ENCODE data around the gene SNRPA1.
"Not testable (repeated sequence)": the region's sequence is repeated elsewhere in the genome, so short reads cannot be mapped to it uniquely, and the experiment has no call there.

SNRPA1 gene

DNA sequence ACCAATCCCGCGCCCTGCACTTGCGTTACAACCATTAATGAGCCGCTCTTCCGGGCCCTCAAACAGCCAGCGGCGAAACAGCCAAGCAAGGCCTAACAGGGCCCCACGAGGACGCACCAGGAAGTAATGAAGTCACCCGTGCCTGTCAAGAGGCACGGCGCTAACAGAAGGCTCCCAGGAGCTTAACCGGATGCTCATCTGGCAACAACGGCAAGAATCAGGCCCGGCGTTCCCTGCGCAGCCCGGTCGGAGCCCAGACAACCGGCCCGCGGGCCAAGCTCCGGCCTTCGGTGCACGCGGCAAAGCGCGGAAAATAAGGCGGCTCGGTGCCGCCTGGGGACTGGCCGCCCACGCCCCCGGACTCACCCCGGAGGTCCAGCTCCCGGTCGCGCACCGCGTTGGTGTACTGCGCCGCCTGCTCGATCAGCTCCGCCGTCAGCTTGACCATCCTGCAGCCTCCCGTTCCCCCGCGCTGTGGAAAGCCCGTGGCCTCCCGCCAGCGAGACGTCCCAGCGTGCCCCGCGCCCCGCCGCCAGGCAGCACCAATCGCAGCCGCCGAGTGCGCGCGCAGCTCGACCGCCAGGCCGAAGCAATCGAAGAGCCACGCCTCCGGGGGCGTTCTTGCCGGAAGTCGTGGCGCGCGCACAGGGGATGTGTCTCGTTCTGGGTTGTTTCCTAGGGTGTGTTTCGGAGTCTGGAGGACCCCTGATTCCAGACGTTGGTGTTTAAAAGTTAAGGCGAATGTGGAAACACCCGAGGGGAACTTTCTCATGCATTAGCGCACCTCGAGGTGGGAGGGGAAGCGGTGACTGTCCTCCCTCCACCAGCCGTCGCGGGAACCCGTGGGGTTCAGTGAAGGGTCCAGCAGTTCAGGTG, at the start of gene SNRPA1:
Gene SNRPA1 (minus strand): TSS at position 518 of the 876 bp plus-strand sequence. CDS start 70 bp downstream, at position 448.
- Histone ChIP-seq H3K27me3 (ENCODE audit: control insufficient read depth, insufficient read depth, low read length) (no peaks in the 10 kb centered on the region), H3K4me3 (ENCODE audit: low read depth, low read length) (peak within 1 kb of the TSS; percentile 97), H3K36me3 (ENCODE audit: control insufficient read depth, insufficient read depth, low read length) (peaks cover 8% of the 10 kb centered on the region), H3K9me3 (ENCODE audit: control insufficient read depth, insufficient read depth, low read length) (no peaks in the 10 kb centered on the region), H3K4me1 (ENCODE audit: control insufficient read depth, insufficient read depth, low read length) (no peaks in the 10 kb centered on the region), H3K9ac (ENCODE audit: low read depth, low read length) (peak within 1 kb of the TSS; percentile 87)

DNA sequence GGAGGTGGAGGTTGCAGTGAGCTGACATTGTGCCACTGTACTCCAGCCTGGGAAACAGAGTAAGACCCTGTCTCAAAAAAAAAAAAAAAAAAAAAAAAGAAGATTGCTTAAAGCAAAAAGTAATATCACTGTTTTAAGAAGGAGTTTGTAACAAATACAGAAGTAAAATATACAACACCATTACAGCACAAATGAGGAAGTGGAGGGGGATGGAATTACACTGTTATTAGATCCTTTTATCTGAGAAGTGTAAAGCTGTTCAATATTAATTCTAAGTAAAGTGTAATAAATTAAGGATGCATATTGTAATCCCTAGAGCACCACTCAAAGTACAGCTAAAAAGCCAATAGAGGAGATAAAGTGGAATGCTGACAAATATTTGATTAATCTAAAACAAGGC, 47.0 kb upstream of the SNRPA1 start:
- Histone ChIP-seq H3K9ac (ENCODE audit: low read depth, low read length) (no peak overlapping the region), H3K27me3 (ENCODE audit: control insufficient read depth, insufficient read depth, low read length) (no peaks in the 10 kb centered on the region), H3K4me1 (ENCODE audit: control insufficient read depth, insufficient read depth, low read length) (no peaks in the 10 kb centered on the region), H3K36me3 (ENCODE audit: control insufficient read depth, insufficient read depth, low read length) (no peaks in the 10 kb centered on the region), H3K9me3 (ENCODE audit: control insufficient read depth, insufficient read depth, low read length) (no peaks in the 10 kb centered on the region), H3K4me3 (ENCODE audit: low read depth, low read length) (no peak overlapping the region)

DNA sequence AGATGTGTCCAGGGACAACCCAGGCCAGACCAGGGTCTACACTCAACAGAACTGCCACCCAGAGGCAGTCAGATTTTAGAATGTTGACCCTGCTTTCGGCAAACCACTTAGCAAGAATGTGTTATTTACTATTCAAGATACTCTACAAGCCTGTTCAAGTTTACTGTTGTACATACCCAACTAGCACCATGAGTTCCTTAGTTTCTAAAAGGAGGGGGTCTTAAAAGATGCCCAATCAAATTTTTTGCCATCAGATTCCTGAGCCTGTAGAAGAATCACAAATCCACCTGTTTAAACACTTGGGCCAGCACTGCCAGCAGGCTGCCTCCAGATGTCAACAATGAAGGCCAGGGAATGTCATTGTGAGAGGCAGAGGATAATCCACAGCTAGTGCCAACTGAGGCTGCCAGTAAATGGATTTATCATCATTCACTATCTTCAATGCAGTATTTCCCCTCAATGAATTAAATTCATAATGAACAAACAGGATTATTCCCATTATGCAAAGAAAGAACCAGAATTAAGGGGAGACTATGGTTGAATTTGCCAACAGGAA, 43.5 kb upstream of the SNRPA1 start:
- Histone ChIP-seq H3K9ac (ENCODE audit: low read depth, low read length) (no peak overlapping the region), H3K4me3 (ENCODE audit: low read depth, low read length) (no peak overlapping the region), H3K4me1 (ENCODE audit: control insufficient read depth, insufficient read depth, low read length) (no peaks in the 10 kb centered on the region), H3K36me3 (ENCODE audit: control insufficient read depth, insufficient read depth, low read length) (no peaks in the 10 kb centered on the region), H3K9me3 (ENCODE audit: control insufficient read depth, insufficient read depth, low read length) (peaks cover 6% of the 10 kb centered on the region), H3K27me3 (ENCODE audit: control insufficient read depth, insufficient read depth, low read length) (no peaks in the 10 kb centered on the region)

DNA sequence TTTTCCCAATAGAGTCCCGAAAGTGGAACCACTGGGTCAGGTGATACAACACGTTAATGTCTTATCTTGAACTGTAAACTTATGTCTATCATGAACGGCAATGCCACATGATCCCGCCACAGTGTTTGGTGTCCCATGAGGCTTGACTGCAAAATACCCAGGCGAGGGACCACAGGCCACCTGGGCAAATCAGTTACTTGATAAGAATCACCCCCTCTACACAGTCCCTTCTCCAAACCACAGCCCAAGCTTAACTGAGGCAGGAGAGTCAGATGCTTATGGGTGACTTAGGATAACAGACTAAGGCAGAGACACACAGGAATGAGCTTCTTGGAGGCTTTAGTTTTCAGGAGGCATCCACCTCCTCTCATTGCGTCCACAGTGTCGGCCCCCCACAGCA, 42.9 kb upstream of the SNRPA1 start:
- no peaks in the 10 kb centered on the region for H3K27me3 ChIP-seq (ENCODE audit: control insufficient read depth, insufficient read depth, low read length)
- no peak overlapping the region for H3K4me3 ChIP-seq (ENCODE audit: low read depth, low read length)
- H3K36me3 ChIP-seq (ENCODE audit: control insufficient read depth, insufficient read depth, low read length): no peaks in the 10 kb centered on the region
- H3K9ac ChIP-seq (ENCODE audit: low read depth, low read length): no peak overlapping the region
- H3K4me1 ChIP-seq (ENCODE audit: control insufficient read depth, insufficient read depth, low read length): no peaks in the 10 kb centered on the region
- H3K9me3 ChIP-seq (ENCODE audit: control insufficient read depth, insufficient read depth, low read length): peaks cover 6% of the 10 kb centered on the region

DNA sequence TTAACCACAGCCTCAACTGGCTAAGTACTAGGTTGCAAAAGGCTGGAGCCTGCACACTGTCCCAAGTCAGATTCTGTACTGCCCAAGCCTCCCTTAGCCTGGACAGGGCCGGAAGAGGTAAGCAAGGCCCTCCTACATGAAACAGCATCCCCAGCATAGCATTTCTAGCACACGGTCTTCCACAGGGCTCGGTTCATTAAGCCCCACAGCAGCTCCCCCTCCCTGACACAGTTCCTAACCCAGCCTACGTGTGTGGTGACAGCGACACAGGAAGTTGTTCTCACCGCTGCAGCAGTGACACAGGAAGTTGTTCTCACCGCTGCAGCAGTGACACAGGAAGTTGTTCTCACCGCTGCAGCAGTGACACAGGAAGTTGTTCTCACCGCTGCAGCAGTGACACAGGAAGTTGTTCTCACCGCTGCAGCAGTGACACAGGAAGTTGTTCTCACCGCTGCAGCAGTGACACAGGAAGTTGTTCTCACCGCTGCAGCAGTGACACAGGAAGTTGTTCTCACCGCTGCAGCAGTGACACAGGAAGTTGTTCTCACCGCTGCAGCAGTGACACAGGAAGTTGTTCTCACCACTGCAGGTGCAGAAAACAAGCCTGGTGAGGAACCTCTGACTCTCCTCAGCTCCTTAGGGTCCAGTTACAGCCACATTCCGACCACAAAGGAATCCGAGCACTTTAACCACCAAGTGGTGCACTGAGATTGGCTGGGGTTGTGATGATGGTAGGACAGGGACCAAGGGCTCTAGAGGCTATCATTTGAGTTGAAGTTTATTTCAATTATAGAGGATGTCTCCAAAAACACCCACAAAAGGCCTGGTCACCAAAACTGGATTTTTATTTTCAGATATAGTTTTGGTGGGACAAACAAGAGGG, 39.1 kb upstream of the SNRPA1 start:
- not testable (repeated sequence) for H3K27me3 ChIP-seq (ENCODE audit: control insufficient read depth, insufficient read depth, low read length); H3K36me3 ChIP-seq (ENCODE audit: control insufficient read depth, insufficient read depth, low read length); H3K9ac ChIP-seq (ENCODE audit: low read depth, low read length); H3K9me3 ChIP-seq (ENCODE audit: control insufficient read depth, insufficient read depth, low read length); H3K4me1 ChIP-seq (ENCODE audit: control insufficient read depth, insufficient read depth, low read length)
- H3K4me3 ChIP-seq (ENCODE audit: low read depth, low read length): peak overlapping the region; percentile 8

DNA sequence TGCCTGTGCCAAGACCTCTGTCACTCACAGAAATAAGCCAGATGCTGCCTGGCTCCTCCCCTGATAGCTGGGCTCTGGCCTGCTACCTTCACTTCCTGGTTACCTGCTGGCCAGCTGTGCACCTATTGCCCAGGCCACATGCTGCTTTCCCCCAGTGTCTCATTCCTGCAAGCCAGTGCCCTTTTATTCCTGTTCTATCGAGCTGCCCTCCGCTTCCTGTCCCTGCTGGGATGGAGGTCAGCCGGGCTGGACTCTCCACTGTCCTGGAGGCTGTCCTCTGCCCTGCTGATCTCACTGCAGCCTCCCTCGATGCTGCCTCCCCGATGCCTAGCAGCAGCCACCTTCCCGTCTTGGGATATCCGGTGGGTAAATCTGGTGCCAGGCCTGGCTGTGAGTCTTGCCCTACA, 37.0 kb upstream of the SNRPA1 start:
- Histone ChIP-seq H3K9me3 (ENCODE audit: control insufficient read depth, insufficient read depth, low read length) (peaks cover 6% of the 10 kb centered on the region), H3K36me3 (ENCODE audit: control insufficient read depth, insufficient read depth, low read length) (no peaks in the 10 kb centered on the region), H3K4me3 (ENCODE audit: low read depth, low read length) (no peak overlapping the region), H3K27me3 (ENCODE audit: control insufficient read depth, insufficient read depth, low read length) (no peaks in the 10 kb centered on the region), H3K9ac (ENCODE audit: low read depth, low read length) (no peak overlapping the region), H3K4me1 (ENCODE audit: control insufficient read depth, insufficient read depth, low read length) (no peaks in the 10 kb centered on the region)

DNA sequence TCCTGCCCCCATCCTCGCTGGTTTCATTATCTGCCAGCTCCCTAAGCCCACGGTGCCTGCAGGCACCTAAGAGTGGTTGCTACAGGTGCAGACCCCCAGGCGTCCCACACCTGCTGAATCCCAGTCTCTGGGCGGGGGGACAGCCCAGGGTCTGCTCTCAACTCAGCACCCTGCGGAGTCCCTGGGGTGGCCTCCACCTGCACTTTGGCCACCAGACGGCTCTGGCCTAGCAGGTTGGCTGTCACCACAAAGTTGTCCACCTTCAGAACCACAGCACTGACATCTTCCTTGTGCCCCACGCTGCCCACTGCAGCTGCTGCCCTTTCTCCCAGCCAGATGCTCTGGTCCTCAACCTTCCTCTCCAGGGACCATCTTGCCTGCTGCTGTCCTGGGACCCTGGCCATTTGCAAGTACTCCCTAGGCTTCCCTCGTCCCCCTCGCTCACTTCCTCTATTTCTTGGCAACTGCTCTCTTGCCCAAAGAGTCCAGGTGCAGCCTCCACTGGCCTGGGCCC, 34.9 kb upstream of the SNRPA1 start:
- no peaks in the 10 kb centered on the region for H3K4me1 ChIP-seq (ENCODE audit: control insufficient read depth, insufficient read depth, low read length)
- no peak overlapping the region for H3K4me3 ChIP-seq (ENCODE audit: low read depth, low read length)
- peaks cover 6% of the 10 kb centered on the region for H3K9me3 ChIP-seq (ENCODE audit: control insufficient read depth, insufficient read depth, low read length)
- H3K27me3 ChIP-seq (ENCODE audit: control insufficient read depth, insufficient read depth, low read length): no peaks in the 10 kb centered on the region
- H3K36me3 ChIP-seq (ENCODE audit: control insufficient read depth, insufficient read depth, low read length): no peaks in the 10 kb centered on the region
- H3K9ac ChIP-seq (ENCODE audit: low read depth, low read length): no peak overlapping the region

DNA sequence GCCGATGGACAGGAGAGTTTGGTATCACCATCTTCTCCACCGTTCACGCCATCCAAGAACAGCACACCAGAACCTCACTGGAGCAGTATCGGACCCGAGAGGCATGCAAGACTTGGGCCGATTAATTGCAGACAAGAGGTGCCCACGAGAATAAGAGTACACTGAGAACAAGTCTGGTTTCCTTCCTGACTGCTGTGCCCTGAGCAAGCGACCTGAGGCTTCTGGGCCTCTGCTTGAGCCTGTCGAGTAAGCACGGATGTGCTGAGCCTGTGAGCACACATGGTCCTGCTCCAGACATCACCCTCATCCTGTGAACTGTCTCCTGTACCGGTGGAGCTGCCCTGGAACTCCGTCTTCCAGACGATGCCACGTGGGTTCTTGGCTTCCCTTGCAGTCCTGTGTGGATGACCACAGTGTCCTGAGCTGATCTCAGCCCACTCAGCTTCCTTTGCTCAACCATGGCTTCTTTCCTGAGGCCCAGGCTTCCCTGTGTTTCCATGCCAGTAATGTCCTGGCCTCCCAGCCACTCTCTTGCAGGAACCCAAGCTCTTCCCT, 34.3 kb upstream of the SNRPA1 start:
- Histone ChIP-seq H3K36me3 (ENCODE audit: control insufficient read depth, insufficient read depth, low read length) (no peaks in the 10 kb centered on the region), H3K9ac (ENCODE audit: low read depth, low read length) (no peak overlapping the region), H3K9me3 (ENCODE audit: control insufficient read depth, insufficient read depth, low read length) (peaks cover 2% of the 10 kb centered on the region)

DNA sequence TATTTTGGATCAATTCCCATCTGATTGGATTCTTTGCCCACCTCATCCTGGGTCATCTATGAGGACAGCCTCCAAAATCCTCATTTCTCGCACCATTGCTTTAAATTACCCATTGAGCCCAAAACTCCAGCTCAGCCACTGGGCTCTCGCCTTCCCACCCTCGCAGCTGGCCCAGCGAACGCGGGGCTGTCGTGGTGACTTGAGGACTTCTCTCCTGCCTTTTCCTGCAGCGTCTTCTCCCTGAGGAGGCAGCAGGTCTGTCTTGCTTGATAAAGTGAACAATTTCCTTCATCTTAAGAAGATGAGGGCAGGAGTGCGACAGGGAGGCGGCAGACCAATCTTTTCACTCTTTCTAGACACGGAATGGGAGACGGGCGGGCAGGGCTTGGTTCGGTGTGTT, 33.0 kb upstream of the SNRPA1 start:
- H3K36me3 ChIP-seq (ENCODE audit: control insufficient read depth, insufficient read depth, low read length): no peaks in the 10 kb centered on the region
- no peaks in the 10 kb centered on the region for H3K27me3 ChIP-seq (ENCODE audit: control insufficient read depth, insufficient read depth, low read length)
- H3K9ac ChIP-seq (ENCODE audit: low read depth, low read length): no peak overlapping the region
- no peaks in the 10 kb centered on the region for H3K9me3 ChIP-seq (ENCODE audit: control insufficient read depth, insufficient read depth, low read length)
- no peaks in the 10 kb centered on the region for H3K4me1 ChIP-seq (ENCODE audit: control insufficient read depth, insufficient read depth, low read length)
- H3K4me3 ChIP-seq (ENCODE audit: low read depth, low read length): no peak overlapping the region

More for the DNA sequence above, 34.3 kb upstream of the SNRPA1 start:
- Histone ChIP-seq H3K4me1 (ENCODE audit: control insufficient read depth, insufficient read depth, low read length) (no peaks in the 10 kb centered on the region), H3K4me3 (ENCODE audit: low read depth, low read length) (no peak overlapping the region), H3K27me3 (ENCODE audit: control insufficient read depth, insufficient read depth, low read length) (no peaks in the 10 kb centered on the region)

DNA sequence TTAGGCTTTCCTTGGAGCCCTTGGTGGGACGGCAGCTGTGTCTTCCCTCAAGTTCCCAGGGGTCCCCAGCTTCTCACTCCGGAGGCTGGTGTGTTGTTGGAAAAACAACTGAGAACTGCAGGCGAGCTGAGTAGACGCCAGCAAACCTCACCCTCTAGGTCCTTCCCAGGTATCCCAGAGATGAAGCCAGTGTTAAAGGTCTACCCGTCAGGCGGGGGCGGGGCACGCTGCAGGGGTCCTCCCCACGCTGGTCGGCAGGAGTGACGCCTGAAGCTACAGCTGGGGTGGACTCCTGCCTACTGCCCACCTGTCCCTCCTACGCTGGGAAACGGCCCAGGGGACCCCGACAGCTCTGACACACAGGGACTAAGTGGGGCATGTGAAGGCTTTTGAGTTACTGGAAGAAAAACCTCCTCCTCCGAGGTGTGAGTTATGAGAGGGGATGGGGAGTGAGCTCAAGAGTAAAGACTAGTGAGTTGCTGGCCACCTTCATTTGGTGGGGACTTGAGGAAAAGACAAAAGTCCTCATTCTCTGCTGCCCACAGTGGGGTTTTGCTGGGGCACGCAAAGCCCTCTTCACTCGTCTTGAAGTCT, 32.2 kb upstream of the SNRPA1 start:
- no peak overlapping the region for H3K4me3 ChIP-seq (ENCODE audit: low read depth, low read length)
- no peaks in the 10 kb centered on the region for H3K9me3 ChIP-seq (ENCODE audit: control insufficient read depth, insufficient read depth, low read length)
- no peaks in the 10 kb centered on the region for H3K4me1 ChIP-seq (ENCODE audit: control insufficient read depth, insufficient read depth, low read length)
- no peaks in the 10 kb centered on the region for H3K36me3 ChIP-seq (ENCODE audit: control insufficient read depth, insufficient read depth, low read length)
- no peaks in the 10 kb centered on the region for H3K27me3 ChIP-seq (ENCODE audit: control insufficient read depth, insufficient read depth, low read length)
- no peak overlapping the region for H3K9ac ChIP-seq (ENCODE audit: low read depth, low read length)
